OCI-LY3 (cell line): ENCODE measurements around the gene HMGB3.

ENCODE experiments used
- H2AFZ ChIP-seq: fragments of 200-600, 300-600 bp; shearing (Covaris generic); 2 replicates; pipeline ENCODE4 v1.6.0; 2014; ENCODE audit warnings: antibody characterized with exemption, low read depth, low read length
- H3K27ac ChIP-seq: fragments of 200-600, 300-600 bp; sonication (generic); 2 replicates; pipeline ENCODE4 v1.5.1; 2014; ENCODE audit warnings: mild to moderate bottlenecking, low read length, moderate library complexity, mixed read lengths
- H3K27me3 ChIP-seq: fragments of 200-600, 300-600 bp; sonication (generic); 2 replicates; pipeline ENCODE4 v1.6.1; 2014; ENCODE audit warnings: low read depth, low read length, mixed read lengths
- H3K36me3 ChIP-seq: fragments of 200-600, 300-600 bp; sonication (generic); replicated peaks from 2 replicates; pipeline ENCODE3; 2014; ENCODE audit warnings: low read depth, low read length, mixed read lengths
- H3K4me1 ChIP-seq: fragments of 300-600, 200-600 bp; sonication (generic); 2 replicates; pipeline ENCODE4 v1.6.1; 2014; ENCODE audit warnings: low read length, mixed read lengths
- H3K4me2 ChIP-seq: fragments of 200-600, 300-600 bp; sonication (generic); 2 replicates; pipeline ENCODE4 v1.6.1; 2014; ENCODE audit warnings: low read length, mixed read lengths
- H3K4me3 ChIP-seq: fragments of 300-600, 200-600 bp; sonication (generic); 2 replicates; pipeline ENCODE4 v1.5.1; 2014; ENCODE audit warnings: antibody characterized with exemption, mild to moderate bottlenecking, low read length, moderate library complexity
- H3K79me2 ChIP-seq: fragments of 300-600, 200-600 bp; shearing (Covaris generic); 2 replicates; pipeline ENCODE4 v1.6.1; 2014; ENCODE audit warnings: mild to moderate bottlenecking, low read length, mixed read lengths
- H3K9ac ChIP-seq: fragments of 300-600, 200-600 bp; shearing (Covaris generic); 2 replicates; pipeline ENCODE4 v1.6.0; 2014; ENCODE audit warnings: mild to moderate bottlenecking, low read length, moderate library complexity
- H3K9me3 ChIP-seq: fragments of 200-600, 300-600 bp; shearing (Covaris generic); 2 replicates; pipeline ENCODE4 v1.6.1; 2014; ENCODE audit warnings: low read length, mixed read lengths; ENCODE audit not compliant: insufficient read depth
- H4K20me1 ChIP-seq: fragments of 200-600, 300-600 bp; sonication (generic); 2 replicates; pipeline ENCODE4 v1.6.1; 2016; ENCODE audit warnings: low read length, mixed read lengths; ENCODE audit not compliant: insufficient read depth
- CTCF ChIP-seq: fragments of 200-600, 300-600 bp; sonication (generic); IDR thresholded peaks from 2 replicates; pipeline ENCODE4 v1.5.1; 2014; ENCODE audit warnings: antibody characterized with exemption, low read length, low read depth
- EZH2phosphoT487 ChIP-seq: fragments of 200-600 bp; shearing (Covaris generic); IDR thresholded peaks from 2 replicates; pipeline ENCODE4 v1.6.1; 2018; ENCODE audit warnings: antibody characterized with exemption, mixed run types, low read depth

The HMGB3 gene

GRCh38 chrX:150977411-150978162, 5.5 kb upstream of the HMGB3 start:
- Histone ChIP-seq H3K27me3 (no peaks in the 10 kb centered on the region), H2AFZ (no peak overlapping the region), H3K4me2 (no peak overlapping the region), H3K27ac (no peak overlapping the region), H3K36me3 (no peaks in the 10 kb centered on the region), H4K20me1 (no peaks in the 10 kb centered on the region), H3K4me3 (no peak overlapping the region), H3K9me3 (no peaks in the 10 kb centered on the region), H3K9ac (no peak overlapping the region), H3K79me2 (no peaks in the 10 kb centered on the region), H3K4me1 (peaks cover 16% of the 10 kb centered on the region)
- no peak for TF ChIP-seq CTCF
- no peak for TF ChIP-seq EZH2phosphoT487

GRCh38 chrX:150980186-150980585, 2.9 kb upstream of the HMGB3 start:
- Histone ChIP-seq H3K4me1 (peaks cover 21% of the 10 kb centered on the region), H2AFZ (no peak overlapping the region), H3K9me3 (no peaks in the 10 kb centered on the region), H3K27ac (no peak overlapping the region), H3K79me2 (peaks cover 15% of the 10 kb centered on the region), H3K36me3 (no peaks in the 10 kb centered on the region), H3K4me2 (no peak overlapping the region), H3K4me3 (no peak overlapping the region), H3K9ac (no peak overlapping the region), H3K27me3 (no peaks in the 10 kb centered on the region), H4K20me1 (peaks cover 7% of the 10 kb centered on the region)
- TF ChIP-seq EZH2phosphoT487: no peak
- no peak for TF ChIP-seq CTCF

GRCh38 chrX:150980711-150981110, 2.4 kb upstream of the HMGB3 start:
- no peak overlapping the region for H3K4me2 ChIP-seq
- no peak overlapping the region for H3K27ac ChIP-seq
- TF ChIP-seq EZH2phosphoT487 (no peak), CTCF (no peak)
- no peak overlapping the region for H3K9ac ChIP-seq
- peaks cover 20% of the 10 kb centered on the region for H3K79me2 ChIP-seq
- H3K27me3 ChIP-seq: no peaks in the 10 kb centered on the region
- no peak overlapping the region for H2AFZ ChIP-seq
- H4K20me1 ChIP-seq: peaks cover 13% of the 10 kb centered on the region
- H3K36me3 ChIP-seq: no peaks in the 10 kb centered on the region
- H3K9me3 ChIP-seq: no peaks in the 10 kb centered on the region
- H3K4me1 ChIP-seq: peaks cover 24% of the 10 kb centered on the region
- no peak overlapping the region for H3K4me3 ChIP-seq

GRCh38 chrX:150982235-150982787, 824 bp upstream of the HMGB3 start:
- Histone ChIP-seq H3K4me2 (peak overlapping the region; percentile 86), H3K9ac (peak overlapping the region; percentile 86), H3K79me2 (peaks cover 21% of the 10 kb centered on the region), H3K27me3 (no peaks in the 10 kb centered on the region), H3K4me1 (peaks cover 24% of the 10 kb centered on the region), H3K9me3 (no peaks in the 10 kb centered on the region), H3K4me3 (peak overlapping the region; percentile 98), H2AFZ (peak overlapping the region; percentile 91; the same call in 1 of the 2 replicates), H3K27ac (no peak overlapping the region), H3K36me3 (peaks cover 5% of the 10 kb centered on the region), H4K20me1 (peaks cover 13% of the 10 kb centered on the region)
- TF ChIP-seq EZH2phosphoT487 (no peak), CTCF (no peak)
